ENCODE measurements around the gene LCP2. TPM values are rescaled to one million over a fixed set of nuclear protein-coding genes. Genes with fewer than 3 reads are reported as not detected.

The LCP2 gene
- total and polyA plus RNA-seq, 2 of the 4 experiments (the other 2 are of a cell fraction), result not detected

DNA sequence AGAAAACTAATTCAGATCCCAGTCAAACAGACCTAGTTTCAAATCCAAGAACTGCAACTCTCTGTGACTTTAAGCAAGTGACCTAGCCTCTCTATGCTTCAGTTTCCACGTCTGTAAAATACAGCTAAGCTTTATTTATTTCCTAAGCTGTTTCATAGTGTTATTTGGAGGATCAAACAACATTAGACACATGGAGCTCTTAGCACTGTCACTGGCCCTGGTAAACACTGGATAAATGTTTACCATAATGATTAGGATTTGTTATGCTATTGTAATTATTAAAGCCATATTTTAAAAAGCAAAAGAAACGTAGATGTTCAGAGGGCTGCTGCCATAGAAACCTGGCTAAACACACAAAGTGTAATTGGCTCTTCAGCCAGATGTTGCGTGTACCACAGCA, 91.4 kb downstream of the LCP2 start:
- H3K27me3 ChIP-seq (ENCODE audit: control insufficient read depth, insufficient read depth, low read length), result no peaks in the 10 kb centered on the region; the same call in 1 of the 2 replicates
- no TSS peak for BruUV-seq (replicated peaks)

More for the DNA sequence above, 91.4 kb downstream of the LCP2 start:
- H2BK20ac ChIP-seq (ENCODE audit: low read depth, low read length), result no peak overlapping the region
- no peak for TF ChIP-seq BHLHE40 (IDR thresholded peaks at IDR 0.05; ENCODE audit: low read depth, low read length)
- no peak for TF ChIP-seq RAD21 (IDR thresholded peaks at IDR 0.05; ENCODE audit: low read length)
- no peak for TF ChIP-seq SMC3 (IDR thresholded peaks at IDR 0.05; ENCODE audit: low read depth, low read length)
- no peak for TF ChIP-seq MXI1 (IDR thresholded peaks at IDR 0.05; ENCODE audit: borderline replicate concordance, low read depth, low read length)
- TF ChIP-seq CEBPB (IDR thresholded peaks at IDR 0.05; ENCODE audit: low read depth, low read length), result no peak
- H3K4me3 ChIP-seq (ENCODE audit: insufficient read depth, low read depth, low read length), result no peak overlapping the region
- H3K36me3 ChIP-seq (ENCODE audit: control insufficient read depth, insufficient read depth, low read length), result no peaks in the 10 kb centered on the region
- no peak overlapping the region for H4K91ac ChIP-seq (ENCODE audit: insufficient read depth, low read depth, low read length)
- no peaks in the 10 kb centered on the region for H3K79me1 ChIP-seq (ENCODE audit: low read depth in 1 of 2, low read length in 2 of 2)
- H3K27ac ChIP-seq (ENCODE audit: insufficient read depth, low read length), result no peak overlapping the region
- CTCF ChIA-PET, result interaction anchor here (0.9 kb wide), 1 partner anchor 20 kb away, joined by 3 read pairs; no protein-coding TSS in a partner anchor
- no peak overlapping the region for H2AFZ ChIP-seq (replicated peaks; ENCODE audit: low read length, poor library complexity)
- H3K9me1 ChIP-seq (ENCODE audit: insufficient read depth, low read length), result no peaks in the 10 kb centered on the region
- H2BK15ac ChIP-seq (ENCODE audit: low read depth, low read length), result no peak overlapping the region
- no peak overlapping the region for H2BK5ac ChIP-seq (ENCODE audit: low read depth, low read length, poor library complexity, severe bottlenecking)
- intact Hi-C loops (cut with micrococcal nuclease), result no loop called here
- no peak overlapping the region for H3K56ac ChIP-seq (ENCODE audit: extremely low read depth, insufficient read depth, low read length)
- H3K14ac ChIP-seq (replicated peaks; ENCODE audit: low read depth, low read length), result no peak overlapping the region
- dilution Hi-C loops (cut with HindIII; ENCODE audit: low sequenced_read_pairs, unreplicated experiment), result no loop called here
- DNase-seq, result no peak
- H2AK5ac ChIP-seq (ENCODE audit: low read depth, low read length), result no peak overlapping the region
- no peak overlapping the region for H3K9ac ChIP-seq (ENCODE audit: low read depth, low read length)
- WGBS, 2 experiments (ENCODE audit: extremely low coverage in 2 of 2, insufficient read length in 1 of 2), result no CpG with 5 or more reads among the region's 3 CpGs
- POLR2A ChIA-PET (ENCODE audit: unreplicated experiment), result no interaction called here
- H3K9me3 ChIP-seq (ENCODE audit: control insufficient read depth, insufficient read depth, low read length), result no peaks in the 10 kb centered on the region
- no peak overlapping the region for H3K23ac ChIP-seq (ENCODE audit: low read depth, low read length)
- no peaks in the 10 kb centered on the region for H4K20me1 ChIP-seq (ENCODE audit: insufficient read depth, low read length)
- no peak overlapping the region for H3K4me2 ChIP-seq (ENCODE audit: low read depth, low read length)
- H3K4ac ChIP-seq (ENCODE audit: low read depth, low read length), result no peak overlapping the region
- H3K4me1 ChIP-seq (ENCODE audit: control insufficient read depth, insufficient read depth, low read length), result no peaks in the 10 kb centered on the region
- H3K18ac ChIP-seq (ENCODE audit: low read depth, low read length), result no peak overlapping the region
- in situ Hi-C loops (cut with MboI; ENCODE audit: low sequenced_read_pairs), result no loop called here
- H4K8ac ChIP-seq (ENCODE audit: low read depth in 2 of 2, low read length in 2 of 2), result no peak overlapping the region
- H2AK9ac ChIP-seq (replicated peaks; ENCODE audit: low read depth, low read length, poor library complexity), result no peak overlapping the region
- no peak overlapping the region for H4K5ac ChIP-seq (ENCODE audit: low read depth, low read length)
- H2BK120ac ChIP-seq (ENCODE audit: low read depth, low read length), result no peak overlapping the region
- no peak for ATAC-seq (ENCODE audit: low read depth)
